GM19193 (cell line): Measurements from ENCODE around the gene SNAPC4.

ENCODE experiments used
- POLR2A ChIP-seq: IDR thresholded peaks from 4 replicates; pipeline ENCODE4 v1.6.1; 2011; ENCODE audit not compliant: insufficient read depth, insufficient read length; ENCODE audit errors: extremely low read depth

Gene SNAPC4

GRCh38 chr9:136403538-136403914 lies 3.6 kb upstream of the SNAPC4 start:
- TF ChIP-seq POLR2A = peak; percentile 16

GRCh38 chr9:136402067-136402466 lies 2.1 kb upstream of the SNAPC4 start:
- no peak for TF ChIP-seq POLR2A

GRCh38 chr9:136401173-136401922 lies 1.4 kb upstream of the SNAPC4 start:
- TF ChIP-seq POLR2A = peak; percentile 7

DNA sequence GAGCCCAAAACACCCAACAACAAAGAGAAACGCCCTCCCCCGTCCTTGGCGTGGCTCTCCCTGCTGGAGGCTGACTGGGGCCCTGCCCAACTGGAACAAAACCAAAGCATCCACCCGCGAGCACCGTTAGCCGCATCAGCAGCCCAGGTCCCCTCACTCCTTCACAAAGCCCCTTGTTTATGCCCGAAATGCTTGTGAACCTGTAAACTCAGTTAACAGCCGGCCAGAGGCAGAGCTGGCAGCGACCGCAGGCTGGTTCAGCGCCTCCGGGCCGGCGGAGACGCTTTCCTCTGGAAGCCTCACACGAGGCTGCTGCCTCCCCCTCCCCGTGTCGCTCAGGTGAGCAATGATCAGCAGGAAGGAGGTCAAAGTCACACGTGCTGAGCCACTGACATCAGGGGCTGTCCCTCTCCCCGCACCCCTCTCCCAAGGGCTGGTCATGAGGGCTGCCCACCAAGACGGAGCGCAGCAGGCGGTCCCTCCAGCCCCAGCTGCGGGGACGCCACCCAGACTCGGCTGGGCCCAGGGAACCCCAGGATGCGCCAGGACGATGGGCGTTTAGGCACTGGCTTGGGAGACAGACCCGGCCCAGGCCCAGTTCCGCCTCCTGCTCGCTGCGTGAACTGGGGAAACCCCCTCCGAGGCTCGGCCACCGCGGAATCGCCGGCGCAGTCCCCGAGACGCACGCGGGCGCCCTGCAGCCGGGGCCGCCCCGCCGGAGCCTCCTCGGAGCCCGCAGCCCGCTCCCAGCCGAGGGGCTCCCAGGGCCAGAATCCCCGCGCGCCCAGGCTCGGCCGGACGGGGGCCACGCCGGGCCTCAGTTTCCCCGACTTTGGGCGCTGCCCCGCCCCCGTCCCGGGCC lies 563 bp downstream of the SNAPC4 start:
- no peak for TF ChIP-seq POLR2A

DNA sequence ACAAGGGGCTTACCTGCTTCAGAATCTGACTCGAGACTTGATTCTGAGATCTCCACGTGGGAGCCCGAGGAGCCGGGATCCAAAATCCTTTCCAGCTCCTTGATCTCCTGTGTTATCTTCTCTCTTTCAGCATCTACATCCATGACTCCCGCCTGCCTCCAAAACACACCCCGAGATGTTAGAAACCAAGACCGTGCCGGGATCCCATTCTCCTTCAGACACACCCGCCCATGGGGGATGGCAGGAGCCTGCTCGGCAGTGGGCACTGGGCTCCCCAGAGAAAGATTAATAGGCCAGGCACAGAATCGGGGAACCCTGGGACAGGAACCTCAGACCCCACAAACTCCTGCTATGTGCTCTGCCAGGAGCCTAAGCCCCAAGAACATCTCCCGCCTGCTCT lies 1.7 kb downstream of the SNAPC4 start:
- TF ChIP-seq POLR2A = no peak

DNA sequence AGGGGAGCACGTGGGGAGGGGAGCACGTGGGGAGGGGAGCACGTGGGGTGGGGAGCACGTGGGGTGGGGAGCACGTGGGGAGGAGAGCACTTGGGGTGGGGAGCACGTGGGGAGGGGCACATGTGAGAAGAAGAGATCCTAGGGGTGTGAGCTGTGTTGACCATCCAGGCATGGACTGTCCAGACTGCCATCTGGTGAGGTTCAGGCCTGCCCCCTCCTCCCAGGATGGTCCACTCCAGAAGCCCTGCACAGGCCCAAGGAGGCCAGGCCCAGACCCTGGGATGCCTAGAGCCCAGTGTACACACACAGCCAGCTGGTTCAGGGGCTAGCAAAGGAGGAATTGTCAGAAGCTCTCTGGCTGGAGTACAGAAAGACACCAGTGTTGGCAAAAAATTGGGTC lies 2.3 kb downstream of the SNAPC4 start:
- no peak for TF ChIP-seq POLR2A

GRCh38 chr9:136396219-136396515 lies 3.8 kb downstream of the SNAPC4 start:
- TF ChIP-seq POLR2A = no peak

DNA sequence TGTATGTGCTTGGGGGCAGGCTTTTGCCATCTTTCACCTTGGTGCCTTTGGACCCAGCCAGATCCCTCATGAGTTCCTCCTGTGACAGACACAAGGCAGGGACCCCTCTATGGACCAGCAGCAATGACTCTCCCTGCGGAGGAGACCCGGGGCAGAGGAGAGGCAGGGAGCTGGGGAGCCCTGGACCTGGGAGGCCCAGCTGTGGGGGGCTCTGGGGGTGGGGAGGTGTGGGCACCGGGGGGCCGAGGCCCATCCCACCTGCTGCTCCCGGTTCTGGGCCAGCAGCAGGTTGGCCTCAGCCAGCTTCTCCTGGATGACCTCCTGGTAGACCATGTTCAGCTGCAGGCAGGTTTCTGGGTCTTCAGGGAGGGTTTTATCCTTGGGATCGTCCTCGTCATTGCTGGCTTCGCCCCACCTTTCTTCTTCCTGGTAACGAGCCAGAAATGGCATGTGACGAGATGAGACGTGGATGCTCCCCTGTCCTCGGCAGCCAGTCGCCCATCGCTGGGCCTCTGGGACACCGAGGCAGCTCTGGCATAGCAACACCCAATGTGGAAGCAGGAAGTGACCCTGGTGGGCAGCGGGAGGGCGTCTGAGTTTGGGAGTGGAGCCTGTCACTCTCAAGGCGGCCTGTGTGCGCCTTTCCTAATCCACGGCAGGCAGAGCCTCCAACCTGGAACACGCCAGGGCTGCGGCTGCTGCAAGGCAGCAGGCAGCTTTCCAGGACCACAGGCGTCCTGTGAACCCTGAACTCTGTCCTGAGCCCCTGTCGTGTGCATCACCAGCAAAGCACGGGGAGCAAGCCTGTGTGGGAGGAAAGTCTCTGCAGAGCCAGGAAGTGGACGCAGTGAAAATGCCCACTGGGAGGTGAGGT lies 4.4 kb downstream of the SNAPC4 start:
- TF ChIP-seq POLR2A = no peak

DNA sequence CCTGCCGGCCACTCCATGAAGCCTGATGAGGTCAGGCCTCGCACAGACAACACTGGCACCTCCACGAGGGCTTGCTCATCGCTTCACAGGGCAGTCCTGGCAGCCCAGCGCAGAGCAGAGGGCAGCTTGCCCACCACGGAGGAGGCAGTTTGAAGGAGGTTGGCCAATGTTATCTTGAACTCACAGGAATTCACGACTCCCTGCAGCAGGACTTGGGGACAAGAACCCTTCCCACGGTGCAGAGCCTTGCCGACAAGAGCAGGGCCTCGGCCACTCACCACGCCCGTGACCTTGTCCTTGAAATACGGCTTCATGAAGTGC lies 5.0 kb downstream of the SNAPC4 start:
- TF ChIP-seq POLR2A = no peak

GRCh38 chr9:136394312-136395019 lies 5.5 kb downstream of the SNAPC4 start:
- no peak for TF ChIP-seq POLR2A

DNA sequence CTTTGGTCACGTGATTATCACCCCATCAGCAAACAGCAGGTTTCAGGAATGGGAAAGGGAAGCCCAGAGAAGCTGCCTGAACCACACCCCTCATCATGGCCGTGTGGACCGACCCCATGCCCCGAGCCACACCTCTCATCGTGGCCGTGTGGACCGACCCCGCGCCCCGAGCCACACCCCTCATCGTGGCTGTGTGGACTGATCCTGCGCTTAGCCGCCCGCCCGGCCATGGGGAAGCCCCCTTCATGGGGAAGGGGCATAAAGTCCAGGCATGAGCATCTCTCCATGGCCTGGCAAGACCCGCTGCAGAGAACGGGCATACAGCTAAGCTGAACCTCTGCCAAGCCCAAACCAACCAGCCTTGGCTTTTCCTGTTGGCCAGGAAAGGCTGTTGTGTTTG lies 6.4 kb downstream of the SNAPC4 start:
- no peak for TF ChIP-seq POLR2A

GRCh38 chr9:136392538-136393449 lies 7.2 kb downstream of the SNAPC4 start:
- no peak for TF ChIP-seq POLR2A

- no peak for TF ChIP-seq POLR2A
These were observed 8.0 kb downstream of the SNAPC4 start for GRCh38 chr9:136391737-136392537.
